ENCODE measurements around the gene GOLGA6L26.
"Not testable (repeated sequence)": the region's sequence is repeated elsewhere in the genome, so short reads cannot be mapped to it uniquely, and the experiment has no call there.

GRCh38 chr15:23304805-23305204, 29.2 kb downstream of the GOLGA6L26 start:
- not testable (repeated sequence) for TF ChIP-seq ETV6 (CRISPR knock-in tag; IDR thresholded peaks at IDR 0.05); ZNF263 (CRISPR knock-in tag; IDR thresholded peaks at IDR 0.05; ENCODE audit: low read depth); RELA (CRISPR knock-in tag; IDR thresholded peaks at IDR 0.05; ENCODE audit: borderline replicate concordance); TCF7 (CRISPR knock-in tag; IDR thresholded peaks at IDR 0.05; ENCODE audit: low read depth); ZNF317 (CRISPR knock-in tag; IDR thresholded peaks at IDR 0.05; ENCODE audit: borderline replicate concordance, low read depth); SP1 (CRISPR knock-in tag; conservative IDR thresholded peaks at IDR 0.05); NR3C1 (CRISPR knock-in tag; conservative IDR thresholded peaks at IDR 0.05; ENCODE audit: low read depth)
- TF ChIP-seq, protein P1, sequence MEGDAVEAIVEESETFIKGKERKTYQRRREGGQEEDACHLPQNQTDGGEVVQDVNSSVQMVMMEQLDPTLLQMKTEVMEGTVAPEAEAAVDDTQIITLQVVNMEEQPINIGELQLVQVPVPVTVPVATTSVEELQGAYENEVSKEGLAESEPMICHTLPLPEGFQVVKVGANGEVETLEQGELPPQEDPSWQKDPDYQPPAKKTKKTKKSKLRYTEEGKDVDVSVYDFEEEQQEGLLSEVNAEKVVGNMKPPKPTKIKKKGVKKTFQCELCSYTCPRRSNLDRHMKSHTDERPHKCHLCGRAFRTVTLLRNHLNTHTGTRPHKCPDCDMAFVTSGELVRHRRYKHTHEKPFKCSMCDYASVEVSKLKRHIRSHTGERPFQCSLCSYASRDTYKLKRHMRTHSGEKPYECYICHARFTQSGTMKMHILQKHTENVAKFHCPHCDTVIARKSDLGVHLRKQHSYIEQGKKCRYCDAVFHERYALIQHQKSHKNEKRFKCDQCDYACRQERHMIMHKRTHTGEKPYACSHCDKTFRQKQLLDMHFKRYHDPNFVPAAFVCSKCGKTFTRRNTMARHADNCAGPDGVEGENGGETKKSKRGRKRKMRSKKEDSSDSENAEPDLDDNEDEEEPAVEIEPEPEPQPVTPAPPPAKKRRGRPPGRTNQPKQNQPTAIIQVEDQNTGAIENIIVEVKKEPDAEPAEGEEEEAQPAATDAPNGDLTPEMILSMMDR (IDR thresholded peaks at IDR 0.05), result not testable (repeated sequence)
- TF ChIP-seq, protein P2, sequence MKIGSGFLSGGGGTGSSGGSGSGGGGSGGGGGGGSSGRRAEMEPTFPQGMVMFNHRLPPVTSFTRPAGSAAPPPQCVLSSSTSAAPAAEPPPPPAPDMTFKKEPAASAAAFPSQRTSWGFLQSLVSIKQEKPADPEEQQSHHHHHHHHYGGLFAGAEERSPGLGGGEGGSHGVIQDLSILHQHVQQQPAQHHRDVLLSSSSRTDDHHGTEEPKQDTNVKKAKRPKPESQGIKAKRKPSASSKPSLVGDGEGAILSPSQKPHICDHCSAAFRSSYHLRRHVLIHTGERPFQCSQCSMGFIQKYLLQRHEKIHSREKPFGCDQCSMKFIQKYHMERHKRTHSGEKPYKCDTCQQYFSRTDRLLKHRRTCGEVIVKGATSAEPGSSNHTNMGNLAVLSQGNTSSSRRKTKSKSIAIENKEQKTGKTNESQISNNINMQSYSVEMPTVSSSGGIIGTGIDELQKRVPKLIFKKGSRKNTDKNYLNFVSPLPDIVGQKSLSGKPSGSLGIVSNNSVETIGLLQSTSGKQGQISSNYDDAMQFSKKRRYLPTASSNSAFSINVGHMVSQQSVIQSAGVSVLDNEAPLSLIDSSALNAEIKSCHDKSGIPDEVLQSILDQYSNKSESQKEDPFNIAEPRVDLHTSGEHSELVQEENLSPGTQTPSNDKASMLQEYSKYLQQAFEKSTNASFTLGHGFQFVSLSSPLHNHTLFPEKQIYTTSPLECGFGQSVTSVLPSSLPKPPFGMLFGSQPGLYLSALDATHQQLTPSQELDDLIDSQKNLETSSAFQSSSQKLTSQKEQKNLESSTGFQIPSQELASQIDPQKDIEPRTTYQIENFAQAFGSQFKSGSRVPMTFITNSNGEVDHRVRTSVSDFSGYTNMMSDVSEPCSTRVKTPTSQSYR (CRISPR knock-in tag; IDR thresholded peaks at IDR 0.05), result not testable (repeated sequence)
- TF ChIP-seq, protein P3, sequence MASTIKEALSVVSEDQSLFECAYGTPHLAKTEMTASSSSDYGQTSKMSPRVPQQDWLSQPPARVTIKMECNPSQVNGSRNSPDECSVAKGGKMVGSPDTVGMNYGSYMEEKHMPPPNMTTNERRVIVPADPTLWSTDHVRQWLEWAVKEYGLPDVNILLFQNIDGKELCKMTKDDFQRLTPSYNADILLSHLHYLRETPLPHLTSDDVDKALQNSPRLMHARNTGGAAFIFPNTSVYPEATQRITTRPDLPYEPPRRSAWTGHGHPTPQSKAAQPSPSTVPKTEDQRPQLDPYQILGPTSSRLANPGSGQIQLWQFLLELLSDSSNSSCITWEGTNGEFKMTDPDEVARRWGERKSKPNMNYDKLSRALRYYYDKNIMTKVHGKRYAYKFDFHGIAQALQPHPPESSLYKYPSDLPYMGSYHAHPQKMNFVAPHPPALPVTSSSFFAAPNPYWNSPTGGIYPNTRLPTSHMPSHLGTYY (CRISPR knock-in tag; IDR thresholded peaks at IDR 0.05), result not testable (repeated sequence)
